Measurements from ENCODE around the gene CST5. TPM values are rescaled to one million over a fixed set of nuclear protein-coding genes. Genes with fewer than 3 reads are reported as not detected.
"Not testable (repeated sequence)": the region's sequence is repeated elsewhere in the genome, so short reads cannot be mapped to it uniquely, and the experiment has no call there.

CST5 gene
- total and polyA plus RNA-seq, 7 donors = not detected

- TF ChIP-seq POLR2AphosphoS5 (IDR thresholded peaks at IDR 0.05) = no peak
- no peak for TF ChIP-seq POLR2A (IDR thresholded peaks at IDR 0.05)
- TF ChIP-seq CTCF (IDR thresholded peaks at IDR 0.05) = no peak
- TF ChIP-seq EP300 (IDR thresholded peaks at IDR 0.05) = no peak
- Histone ChIP-seq H3K4me1 (no peaks in the 10 kb centered on the region), H3K27me3 (no peaks in the 10 kb centered on the region), H3K27ac (no peak overlapping the region), H3K9me3 (peaks cover 0 to 3% (median 0%) of the 10 kb centered on the region in 4 donors), H3K4me3 (no peak overlapping the region), H3K36me3 (no peaks in the 10 kb centered on the region)
- DNase-seq = no peak
- 21 to 42% methylated on average over 1 of the region's 1 CpG for WGBS, 2 donors
- intact Hi-C loops (cut with DNase I) = loop anchor here (10.0 kb wide), 1 partner anchor 57 kb away; no protein-coding TSS in a partner anchor
Measured at GRCh38 chr20:23907579-23907978, 28.0 kb upstream of the CST5 start.

GRCh38 chr20:23902396-23902795 lies 22.8 kb upstream of the CST5 start:
- intact Hi-C loops (cut with DNase I) = loop anchor here (10.0 kb wide), 1 partner anchor 62 kb away; no protein-coding TSS in a partner anchor
- H3K27me3 ChIP-seq, DNase-seq, H3K36me3 ChIP-seq, H3K4me3 ChIP-seq, H3K4me1 ChIP-seq, H3K9me3 ChIP-seq, H3K27ac ChIP-seq: not testable (repeated sequence)
- WGBS, 2 donors = 26 to 43% methylated on average over 8 of the region's 8 CpGs

- H3K4me1 ChIP-seq; H3K27me3 ChIP-seq; H3K4me3 ChIP-seq; H3K36me3 ChIP-seq; DNase-seq; H3K9me3 ChIP-seq; intact Hi-C loops (cut with DNase I); H3K27ac ChIP-seq: not testable (repeated sequence)
- WGBS, 2 donors = 55 to 92% methylated on average over 4 of the region's 4 CpGs
Measured at GRCh38 chr20:23890867-23891266, 11.3 kb upstream of the CST5 start.

GRCh38 chr20:23889775-23890187 lies 10.2 kb upstream of the CST5 start:
- H3K36me3 ChIP-seq = no peaks in the 10 kb centered on the region
- no peaks in the 10 kb centered on the region for H3K4me1 ChIP-seq
- TF ChIP-seq EP300 (IDR thresholded peaks at IDR 0.05) (no peak), CTCF (IDR thresholded peaks at IDR 0.05) (peak; percentile 7 to 60 (median 43))
- no peak for DNase-seq
- H3K27ac ChIP-seq = no peak overlapping the region
- 38 to 40% methylated on average over 8 of the region's 8 CpGs for WGBS, 2 donors
- H3K9me3 ChIP-seq = no peaks in the 10 kb centered on the region
- intact Hi-C loops (cut with DNase I) = loop anchor here (10.0 kb wide), 1 partner anchor 1025 kb away; no protein-coding TSS in a partner anchor
- peaks cover 0 to 3% (median 0%) of the 10 kb centered on the region in 3 donors for H3K27me3 ChIP-seq
- H3K4me3 ChIP-seq = no peak overlapping the region

- intact Hi-C loops (cut with DNase I) = loop anchor here (10.0 kb wide), 1 partner anchor 1027 kb away; no protein-coding TSS in a partner anchor
- TF ChIP-seq POLR2A (IDR thresholded peaks at IDR 0.05) (no peak), EP300 (IDR thresholded peaks at IDR 0.05) (no peak), POLR2AphosphoS5 (IDR thresholded peaks at IDR 0.05) (no peak), CTCF (IDR thresholded peaks at IDR 0.05) (no peak)
Measured at GRCh38 chr20:23887856-23888255, 8.3 kb upstream of the CST5 start.

GRCh38 chr20:23884771-23885162 lies 5.2 kb upstream of the CST5 start:
- Histone ChIP-seq H3K4me3 (no peak overlapping the region), H3K4me1 (peaks cover 0 to 13% (median 8%) of the 10 kb centered on the region in 4 donors), H3K27me3 (no peaks in the 10 kb centered on the region), H3K27ac (no peak overlapping the region), H3K36me3 (no peaks in the 10 kb centered on the region), H3K9me3 (no peaks in the 10 kb centered on the region)
- intact Hi-C loops (cut with DNase I) = loop anchor here (10.0 kb wide), 1 partner anchor 1030 kb away; no protein-coding TSS in a partner anchor
- DNase-seq = no peak
- TF ChIP-seq POLR2AphosphoS5 (IDR thresholded peaks at IDR 0.05) (no peak), CTCF (IDR thresholded peaks at IDR 0.05) (no peak), EP300 (IDR thresholded peaks at IDR 0.05) (no peak), POLR2A (IDR thresholded peaks at IDR 0.05) (no peak)
- 94 to 95% methylated on average over 5 of the region's 5 CpGs for WGBS, 2 donors

More at GRCh38 chr20:23887856-23888255, 8.3 kb upstream of the CST5 start:
- Histone ChIP-seq H3K27me3 (no peaks in the 10 kb centered on the region), H3K27ac (no peak overlapping the region), H3K4me3 (no peak overlapping the region), H3K36me3 (no peaks in the 10 kb centered on the region), H3K4me1 (no peaks in the 10 kb centered on the region), H3K9me3 (no peaks in the 10 kb centered on the region)
- WGBS, 2 donors = 60 to 78% methylated on average over 2 of the region's 2 CpGs
- DNase-seq = no peak

Data from sigmoid colon (tissue), 7 donors.